Lower leg skin (tissue), 3 donors: ENCODE measurements around the gene BCL2.

Source experiments
- POLR2A ChIP-seq, 2 donors: fragments of 450-650 bp; IDR thresholded peaks; one replicate each; pipeline ENCODE4 v1.6.1; 2016 to 2017; ENCODE audit warnings: antibody characterized with exemption in 2 of 2, mild to moderate bottlenecking in 1 of 2, moderate library complexity in 1 of 2
- TF ChIP-seq, protein P1 (sequence below), 3 donors: fragments of 450-650 bp; IDR thresholded peaks; one replicate each; pipeline ENCODE4 v1.5.1; 2016; ENCODE audit warnings: antibody characterized with exemption in 3 of 3, mild to moderate bottlenecking in 3 of 3, moderate library complexity in 2 of 3

DNA sequence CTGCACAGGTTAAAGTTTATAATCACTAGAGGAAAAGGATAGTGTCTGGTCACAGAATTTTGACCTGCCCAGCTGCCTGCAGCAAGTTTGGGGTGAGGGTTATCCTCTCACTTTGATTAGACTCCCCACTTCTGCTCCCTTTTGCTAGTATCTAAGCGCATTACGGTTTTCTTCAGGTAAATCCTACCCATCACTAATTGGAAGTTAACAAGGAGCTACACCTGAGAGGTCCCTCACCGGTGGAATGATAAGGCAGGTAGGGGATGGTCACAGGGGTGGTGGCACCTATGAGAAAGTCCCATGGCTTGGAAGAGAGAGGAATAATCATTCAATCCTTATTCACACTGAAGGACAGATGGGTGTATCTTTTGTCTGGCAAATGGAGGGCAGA, 7.6 kb downstream of the BCL2 start:
- TF ChIP-seq POLR2A (IDR thresholded peaks at IDR 0.05), result no peak
- TF ChIP-seq, protein P1, sequence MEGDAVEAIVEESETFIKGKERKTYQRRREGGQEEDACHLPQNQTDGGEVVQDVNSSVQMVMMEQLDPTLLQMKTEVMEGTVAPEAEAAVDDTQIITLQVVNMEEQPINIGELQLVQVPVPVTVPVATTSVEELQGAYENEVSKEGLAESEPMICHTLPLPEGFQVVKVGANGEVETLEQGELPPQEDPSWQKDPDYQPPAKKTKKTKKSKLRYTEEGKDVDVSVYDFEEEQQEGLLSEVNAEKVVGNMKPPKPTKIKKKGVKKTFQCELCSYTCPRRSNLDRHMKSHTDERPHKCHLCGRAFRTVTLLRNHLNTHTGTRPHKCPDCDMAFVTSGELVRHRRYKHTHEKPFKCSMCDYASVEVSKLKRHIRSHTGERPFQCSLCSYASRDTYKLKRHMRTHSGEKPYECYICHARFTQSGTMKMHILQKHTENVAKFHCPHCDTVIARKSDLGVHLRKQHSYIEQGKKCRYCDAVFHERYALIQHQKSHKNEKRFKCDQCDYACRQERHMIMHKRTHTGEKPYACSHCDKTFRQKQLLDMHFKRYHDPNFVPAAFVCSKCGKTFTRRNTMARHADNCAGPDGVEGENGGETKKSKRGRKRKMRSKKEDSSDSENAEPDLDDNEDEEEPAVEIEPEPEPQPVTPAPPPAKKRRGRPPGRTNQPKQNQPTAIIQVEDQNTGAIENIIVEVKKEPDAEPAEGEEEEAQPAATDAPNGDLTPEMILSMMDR (IDR thresholded peaks at IDR 0.05), result no peak
